Measurements from ENCODE around the gene STARD7. TPM values are rescaled to one million over a fixed set of nuclear protein-coding genes. Genes with fewer than 3 reads are reported as not detected.

STARD7 gene
- total and polyA plus RNA-seq, 2 donors (not counting 1 experiment from before 2014, with no cell fraction given): 35.1 to 133 TPM

DNA sequence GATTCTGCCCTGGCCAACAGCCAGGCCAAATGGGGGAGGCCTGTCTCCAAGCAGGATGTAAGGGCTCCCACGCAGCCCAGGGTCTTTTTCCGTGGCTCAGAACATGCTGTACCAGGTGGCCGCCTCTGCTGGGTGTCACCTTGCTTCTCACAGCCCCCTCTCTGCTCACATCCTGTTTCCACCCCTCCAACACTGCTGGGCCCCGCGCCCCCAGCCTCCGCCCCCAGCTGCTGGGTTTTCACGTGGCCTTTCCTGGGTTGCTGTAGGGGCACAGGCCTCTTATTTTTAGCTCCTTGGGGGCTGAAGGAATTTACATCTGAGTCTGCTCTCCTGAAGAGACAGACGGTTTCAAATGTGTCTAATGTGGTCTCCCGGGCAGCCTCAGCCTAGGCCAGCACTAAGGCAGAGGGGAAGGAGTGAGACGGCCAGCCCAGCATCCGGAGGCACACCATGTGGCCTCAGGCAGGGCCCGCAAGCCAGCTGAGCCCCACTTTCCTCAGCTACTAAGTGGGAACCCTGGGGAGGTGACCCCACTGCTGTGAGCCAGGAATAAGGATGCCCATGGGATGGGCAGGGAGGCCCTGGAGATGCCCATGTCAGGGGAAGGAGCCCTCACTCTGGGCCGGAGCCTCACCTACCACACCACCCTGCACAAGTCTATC lies 44.7 kb downstream of the STARD7 start:
- 9% methylated on average over 11 of the region's 13 CpGs for WGBS (ENCODE audit: insufficient coverage)
- H3K27me3 Mint-ChIP-seq: no peaks in the 10 kb centered on the region
- H3K9ac ChIP-seq (ENCODE audit: low read length): peak overlapping the region; percentile 3
- H3K4me1 Mint-ChIP-seq: peaks cover 47% of the 10 kb centered on the region
- intact Hi-C loops (cut with micrococcal nuclease): loop anchor here (1.0 kb wide), 2 partner anchors 10 to 19 kb away; partner anchors contain the start of gene DUSP2
- H3K4me3 ChIP-seq (ENCODE audit: control extremely low read depth in 1 of 5, extremely low read depth in 1 of 5, insufficient read depth in 1 of 5, low read depth in 2 of 5, low read length in 4 of 5): no peak overlapping the region
- H3K79me2 ChIP-seq (ENCODE audit: control insufficient read depth, insufficient read depth, low read length): no peaks in the 10 kb centered on the region
- peak overlapping the region; percentile 68 for H2AFZ ChIP-seq (ENCODE audit: insufficient read depth, low read depth, low read length, poor library complexity, severe bottlenecking)
- no peak for TF ChIP-seq CTCF (IDR thresholded peaks at IDR 0.05)
- no peak for TF ChIP-seq EZH2 (IDR thresholded peaks at IDR 0.05; ENCODE audit: borderline replicate concordance, insufficient read depth, low read depth, low read length, poor library complexity, severe bottlenecking)
- H3K36me3 ChIP-seq (replicated peaks in 1 of 2; ENCODE audit: control extremely low read depth in 1 of 2, control insufficient read depth in 1 of 2, extremely low read depth in 1 of 2, insufficient read depth in 2 of 2, low read length in 1 of 2): no peaks in the 10 kb centered on the region
- no peaks in the 10 kb centered on the region for H3K27me3 ChIP-seq (replicated peaks in 1 of 4; ENCODE audit: control extremely low read depth in 1 of 4, control insufficient read depth in 3 of 4, insufficient read depth in 4 of 4, low read length in 3 of 4)
- peaks cover 2% of the 10 kb centered on the region for H3K9me3 Mint-ChIP-seq (ENCODE audit: insufficient read depth)
- H3K4me1 ChIP-seq (ENCODE audit: control insufficient read depth in 2 of 2, insufficient read depth in 2 of 2, low read length in 2 of 2): peaks cover 30 to 49% of the 10 kb centered on the region in 2 donors
- no peaks in the 10 kb centered on the region for H4K20me1 ChIP-seq (ENCODE audit: control insufficient read depth, insufficient read depth, low read length, poor library complexity, severe bottlenecking)
- H3K4me2 ChIP-seq (replicated peaks; ENCODE audit: low read depth, low read length, poor library complexity, severe bottlenecking): peak overlapping the region; percentile 64
- peak overlapping the region; percentile 64 to 82 for H3K27ac ChIP-seq (ENCODE audit: low read length in 2 of 2)
- POLR2A ChIA-PET: interaction anchor here (0.8 to 1.8 kb wide), 5 partner anchors 15 to 44 kb away, joined by 3 to 9 read pairs (median 7); partner anchors contain the start of gene STARD7
- DNase-seq (peak; percentile 70), ATAC-seq (ENCODE audit: low read depth) (peak; percentile 70)
- peaks cover 0 to 5% (median 0%) of the 10 kb centered on the region in 3 donors for H3K9me3 ChIP-seq (ENCODE audit: control extremely low read depth in 1 of 3, control insufficient read depth in 2 of 3, insufficient read depth in 1 of 3, low read length in 2 of 3)
- CTCF ChIA-PET: interaction anchor here (1.6 to 17.6 kb wide), 3 partner anchors 10 to 171 kb away, joined by 6 to 1065 read pairs (median 35); partner anchors contain the start of genes ASTL and DUSP2
- peak overlapping the region; percentile 78 for H3K4me3 Mint-ChIP-seq
- H3K27ac Mint-ChIP-seq: peak overlapping the region; percentile 93

- H2AFZ ChIP-seq (ENCODE audit: insufficient read depth, low read depth, low read length, poor library complexity, severe bottlenecking): peak overlapping the region; percentile 68
- Mint-ChIP-seq H3K4me1 (peaks cover 50% of the 10 kb centered on the region), H3K4me3 (peak overlapping the region; percentile 78), H3K27ac (peak overlapping the region; percentile 93), H3K27me3 (no peaks in the 10 kb centered on the region), H3K9me3 (ENCODE audit: insufficient read depth) (peaks cover 2% of the 10 kb centered on the region)
- H3K36me3 ChIP-seq (replicated peaks in 1 of 2; ENCODE audit: control extremely low read depth in 1 of 2, control insufficient read depth in 1 of 2, extremely low read depth in 1 of 2, insufficient read depth in 2 of 2, low read length in 1 of 2): no peaks in the 10 kb centered on the region
- ChIA-PET CTCF (interaction anchor here (1.6 to 17.6 kb wide), 3 partner anchors 11 to 170 kb away, joined by 6 to 1065 read pairs (median 35); partner anchors contain the start of genes ASTL and DUSP2), POLR2A (interaction anchor here (0.5 to 1.8 kb wide), 6 partner anchors 9 to 45 kb away, joined by 3 to 9 read pairs (median 6); partner anchors contain the start of gene STARD7)
- peak overlapping the region; percentile 64 to 82 for H3K27ac ChIP-seq (ENCODE audit: low read length in 2 of 2)
- TF ChIP-seq EZH2 (IDR thresholded peaks at IDR 0.05; ENCODE audit: borderline replicate concordance, insufficient read depth, low read depth, low read length, poor library complexity, severe bottlenecking): no peak
- TF ChIP-seq CTCF (IDR thresholded peaks at IDR 0.05): no peak
- no peak overlapping the region for H3K9ac ChIP-seq (ENCODE audit: low read length)
- H3K4me3 ChIP-seq (ENCODE audit: control extremely low read depth in 1 of 5, extremely low read depth in 1 of 5, insufficient read depth in 1 of 5, low read depth in 2 of 5, low read length in 4 of 5): no peak overlapping the region
- no peaks in the 10 kb centered on the region for H4K20me1 ChIP-seq (ENCODE audit: control insufficient read depth, insufficient read depth, low read length, poor library complexity, severe bottlenecking)
- no peaks in the 10 kb centered on the region for H3K27me3 ChIP-seq (replicated peaks in 1 of 4; ENCODE audit: control extremely low read depth in 1 of 4, control insufficient read depth in 3 of 4, insufficient read depth in 4 of 4, low read length in 3 of 4)
- DNase-seq (no peak), ATAC-seq (ENCODE audit: low read depth) (no peak)
- WGBS (ENCODE audit: insufficient coverage): 70% methylated on average over 5 of the region's 5 CpGs
- intact Hi-C loops (cut with micrococcal nuclease): no loop called here
- peaks cover 0 to 5% (median 0%) of the 10 kb centered on the region in 3 donors for H3K9me3 ChIP-seq (ENCODE audit: control extremely low read depth in 1 of 3, control insufficient read depth in 2 of 3, insufficient read depth in 1 of 3, low read length in 2 of 3)
- H3K4me1 ChIP-seq (ENCODE audit: control insufficient read depth in 2 of 2, insufficient read depth in 2 of 2, low read length in 2 of 2): peaks cover 36 to 54% of the 10 kb centered on the region in 2 donors
- H3K79me2 ChIP-seq (ENCODE audit: control insufficient read depth, insufficient read depth, low read length): no peaks in the 10 kb centered on the region
- H3K4me2 ChIP-seq (replicated peaks; ENCODE audit: low read depth, low read length, poor library complexity, severe bottlenecking): peak overlapping the region; percentile 64
Observed at GRCh38 chr2:96163415-96163767, 45.2 kb downstream of the STARD7 start.

All from B cell (primary cell).